A549 treated with GW870086 at 1 μM for 4 hours (cell line): Measurements from ENCODE around the gene AATK. TPM values are rescaled to one million over a fixed set of nuclear protein-coding genes. Genes with fewer than 3 reads are reported as not detected.

Source experiments
- total RNA-seq: library from RNA; stranded (reverse); fragments of 200-300 nt; extraction: Qiagen RNA extraction; gene quantifications from 5 replicates; pipeline ENCODE4 v1.2.3, GENCODE V29; 2022; ENCODE audit warnings: low read depth

Gene AATK, protein sequence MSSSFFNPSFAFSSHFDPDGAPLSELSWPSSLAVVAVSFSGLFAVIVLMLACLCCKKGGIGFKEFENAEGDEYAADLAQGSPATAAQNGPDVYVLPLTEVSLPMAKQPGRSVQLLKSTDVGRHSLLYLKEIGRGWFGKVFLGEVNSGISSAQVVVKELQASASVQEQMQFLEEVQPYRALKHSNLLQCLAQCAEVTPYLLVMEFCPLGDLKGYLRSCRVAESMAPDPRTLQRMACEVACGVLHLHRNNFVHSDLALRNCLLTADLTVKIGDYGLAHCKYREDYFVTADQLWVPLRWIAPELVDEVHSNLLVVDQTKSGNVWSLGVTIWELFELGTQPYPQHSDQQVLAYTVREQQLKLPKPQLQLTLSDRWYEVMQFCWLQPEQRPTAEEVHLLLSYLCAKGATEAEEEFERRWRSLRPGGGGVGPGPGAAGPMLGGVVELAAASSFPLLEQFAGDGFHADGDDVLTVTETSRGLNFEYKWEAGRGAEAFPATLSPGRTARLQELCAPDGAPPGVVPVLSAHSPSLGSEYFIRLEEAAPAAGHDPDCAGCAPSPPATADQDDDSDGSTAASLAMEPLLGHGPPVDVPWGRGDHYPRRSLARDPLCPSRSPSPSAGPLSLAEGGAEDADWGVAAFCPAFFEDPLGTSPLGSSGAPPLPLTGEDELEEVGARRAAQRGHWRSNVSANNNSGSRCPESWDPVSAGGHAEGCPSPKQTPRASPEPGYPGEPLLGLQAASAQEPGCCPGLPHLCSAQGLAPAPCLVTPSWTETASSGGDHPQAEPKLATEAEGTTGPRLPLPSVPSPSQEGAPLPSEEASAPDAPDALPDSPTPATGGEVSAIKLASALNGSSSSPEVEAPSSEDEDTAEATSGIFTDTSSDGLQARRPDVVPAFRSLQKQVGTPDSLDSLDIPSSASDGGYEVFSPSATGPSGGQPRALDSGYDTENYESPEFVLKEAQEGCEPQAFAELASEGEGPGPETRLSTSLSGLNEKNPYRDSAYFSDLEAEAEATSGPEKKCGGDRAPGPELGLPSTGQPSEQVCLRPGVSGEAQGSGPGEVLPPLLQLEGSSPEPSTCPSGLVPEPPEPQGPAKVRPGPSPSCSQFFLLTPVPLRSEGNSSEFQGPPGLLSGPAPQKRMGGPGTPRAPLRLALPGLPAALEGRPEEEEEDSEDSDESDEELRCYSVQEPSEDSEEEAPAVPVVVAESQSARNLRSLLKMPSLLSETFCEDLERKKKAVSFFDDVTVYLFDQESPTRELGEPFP (N-terminal part only)
- total RNA-seq: 0.25 to 0.78 TPM (median 0.52 TPM) in 5 replicates

DNA sequence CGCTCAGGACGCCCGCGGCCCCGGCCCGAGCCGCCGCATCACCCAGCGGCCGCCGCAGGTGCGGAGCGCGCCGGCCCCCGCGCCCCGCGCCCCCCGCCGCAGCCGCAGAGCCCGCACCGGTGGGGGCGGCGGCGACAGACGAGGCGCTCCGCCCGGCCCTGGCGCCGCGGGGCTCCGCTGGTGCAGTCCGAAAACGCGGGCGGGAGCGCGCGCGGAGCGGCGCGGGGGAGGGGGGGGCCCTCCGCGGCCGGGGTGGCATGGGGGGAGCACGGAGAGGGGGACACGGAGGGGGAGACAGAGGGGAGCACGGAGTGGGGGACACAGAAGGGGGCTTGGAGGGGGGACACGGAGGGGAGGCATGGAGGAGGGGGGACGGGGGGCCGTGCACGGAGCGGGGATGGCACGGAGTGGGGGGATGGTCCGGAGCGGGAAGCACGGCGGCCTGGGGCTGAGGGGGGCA is at the start of gene AATK:
Gene AATK (minus strand): TSS at position 189 of the 460 bp plus-strand sequence. CDS start 229 bp downstream, outside the sequence.

DNA sequence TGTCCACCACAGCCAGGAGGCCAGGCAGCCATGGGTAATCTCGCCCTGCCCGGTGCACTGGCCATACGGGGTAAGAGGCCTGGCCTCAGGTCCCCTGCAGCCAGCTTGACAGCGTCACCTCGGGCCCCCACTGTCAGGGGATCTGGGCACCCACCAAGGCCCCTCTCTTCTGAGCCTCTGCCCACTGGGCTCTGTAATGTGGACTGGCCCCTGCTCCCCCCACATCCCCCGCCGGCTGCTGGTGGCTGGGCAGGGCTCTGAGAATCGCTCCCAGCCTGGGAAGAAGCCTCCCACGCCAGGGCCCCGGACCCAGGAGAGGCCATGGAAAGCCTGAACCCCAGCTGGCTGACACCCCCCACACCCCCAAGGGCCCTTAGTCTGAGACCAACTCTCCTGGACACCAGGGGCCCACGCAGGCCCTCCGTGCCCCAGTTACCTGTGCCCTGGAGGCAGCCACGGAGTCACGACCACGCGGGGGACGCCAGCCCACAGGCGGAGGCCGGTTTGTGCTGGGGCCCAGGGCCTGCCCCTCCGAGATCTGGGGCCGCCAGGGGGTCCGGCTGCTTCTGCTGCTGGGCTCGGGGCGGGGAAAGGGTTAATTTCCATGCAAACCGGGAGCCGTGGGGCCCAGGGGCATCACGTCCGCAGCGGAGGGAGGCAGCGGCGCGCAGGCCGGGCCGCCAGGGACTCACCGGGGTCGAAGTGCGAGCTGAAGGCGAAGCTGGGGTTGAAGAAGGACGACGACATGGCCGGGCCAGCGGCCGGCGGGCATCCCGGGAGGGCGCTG is 582 bp downstream of the AATK start, which contains the start of gene PVALEF:
Gene PVALEF (plus strand): TSS at position 262 of the 787 bp plus-strand sequence. CDS start 15,720 bp downstream, outside the sequence.

Other genes starting within 250 kb of the AATK start
- gene CHMP6, start 174.4 kb downstream of the AATK start, total RNA-seq: 30.1 to 35.9 TPM (median 35.1 TPM) in 5 replicates
- 99.6 to 123 TPM (median 114 TPM) in 5 replicates for gene BAIAP2, start 131.1 kb downstream of the AATK start, total RNA-seq
- not detected in 5 replicates for gene PVALEF, start 714 bp downstream of the AATK start, total RNA-seq
- 6.2 to 8.4 TPM (median 8.3 TPM) in 5 replicates for gene CEP131, start 56.7 kb upstream of the AATK start, total RNA-seq
- gene TEPSIN, start 72.8 kb upstream of the AATK start, total RNA-seq: 17.6 to 27.7 TPM (median 25.6 TPM) in 5 replicates
- 130 to 222 TPM (median 202 TPM) in 5 replicates for gene NDUFAF8, start 73.1 kb upstream of the AATK start, total RNA-seq
- 51.0 to 78.9 TPM (median 71.8 TPM) in 5 replicates for gene SLC38A10, start 129.1 kb upstream of the AATK start, total RNA-seq
- gene BAHCC1, start 229.2 kb upstream of the AATK start, total RNA-seq: 7.0 to 10.2 TPM (median 9.2 TPM) in 5 replicates